Astrocyte of the cerebellum (primary cell): ENCODE measurements around the gene VCL.

Source experiments
- DNase-seq: peaks from one replicate; pipeline ENCODE4 v3.0.0-alpha.2; 2011; ENCODE audit warnings: low read depth
- H3K4me3 ChIP-seq: 2 replicates; pipeline ENCODE4 v1.5.1; 2011; ENCODE audit warnings: mild to moderate bottlenecking, low read depth, low read length, moderate library complexity
- in situ Hi-C: cut with HindIII; loops from 2 replicates; pipeline ENCODE4 v1.10.0; 2017; ENCODE audit warnings: low sequenced_read_pairs
- TF ChIP-seq, protein P1 (sequence below): IDR thresholded peaks from 2 replicates; pipeline ENCODE4 v1.5.1; 2012; ENCODE audit warnings: low read length, low read depth, moderate library complexity, mild to moderate bottlenecking; ENCODE audit errors: missing control alignments

The VCL gene

DNA sequence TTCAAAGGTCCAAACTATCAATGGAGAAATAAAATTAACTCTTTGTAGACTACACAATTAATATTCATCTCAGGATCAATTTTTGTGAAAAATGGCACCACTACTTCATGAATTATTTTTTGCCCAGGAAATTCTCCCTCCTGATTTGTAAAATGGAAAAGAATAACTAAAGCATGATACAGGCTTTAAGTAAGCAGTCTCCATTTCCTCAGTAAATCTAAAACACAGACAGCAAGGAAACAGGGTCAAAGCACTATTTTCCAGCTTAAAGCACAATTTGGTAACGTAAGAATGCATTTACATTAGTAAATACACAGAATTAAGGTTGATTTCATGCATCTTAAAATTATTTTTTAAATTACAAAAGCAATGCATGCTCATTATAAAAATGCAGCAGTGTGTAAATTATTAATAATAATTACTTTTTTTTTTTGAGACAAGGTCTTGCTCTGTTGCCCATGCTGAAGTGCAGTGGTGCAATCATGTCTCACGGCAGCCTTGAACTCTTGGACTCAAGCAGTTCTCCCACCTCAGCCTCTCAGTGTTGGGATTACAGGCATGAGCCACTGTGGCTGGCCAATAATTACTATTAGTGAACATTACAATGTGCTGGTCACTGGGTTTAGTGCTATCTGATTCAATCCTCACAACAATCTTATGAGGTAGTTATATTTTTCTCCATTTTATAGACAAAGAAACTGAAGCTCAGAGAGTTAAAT, 26.1 kb upstream of the VCL start:
- no peak for DNase-seq
- H3K4me3 ChIP-seq, result no peak overlapping the region
- in situ Hi-C loops, result no loop called here
- TF ChIP-seq, protein P1, sequence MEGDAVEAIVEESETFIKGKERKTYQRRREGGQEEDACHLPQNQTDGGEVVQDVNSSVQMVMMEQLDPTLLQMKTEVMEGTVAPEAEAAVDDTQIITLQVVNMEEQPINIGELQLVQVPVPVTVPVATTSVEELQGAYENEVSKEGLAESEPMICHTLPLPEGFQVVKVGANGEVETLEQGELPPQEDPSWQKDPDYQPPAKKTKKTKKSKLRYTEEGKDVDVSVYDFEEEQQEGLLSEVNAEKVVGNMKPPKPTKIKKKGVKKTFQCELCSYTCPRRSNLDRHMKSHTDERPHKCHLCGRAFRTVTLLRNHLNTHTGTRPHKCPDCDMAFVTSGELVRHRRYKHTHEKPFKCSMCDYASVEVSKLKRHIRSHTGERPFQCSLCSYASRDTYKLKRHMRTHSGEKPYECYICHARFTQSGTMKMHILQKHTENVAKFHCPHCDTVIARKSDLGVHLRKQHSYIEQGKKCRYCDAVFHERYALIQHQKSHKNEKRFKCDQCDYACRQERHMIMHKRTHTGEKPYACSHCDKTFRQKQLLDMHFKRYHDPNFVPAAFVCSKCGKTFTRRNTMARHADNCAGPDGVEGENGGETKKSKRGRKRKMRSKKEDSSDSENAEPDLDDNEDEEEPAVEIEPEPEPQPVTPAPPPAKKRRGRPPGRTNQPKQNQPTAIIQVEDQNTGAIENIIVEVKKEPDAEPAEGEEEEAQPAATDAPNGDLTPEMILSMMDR, result no peak

DNA sequence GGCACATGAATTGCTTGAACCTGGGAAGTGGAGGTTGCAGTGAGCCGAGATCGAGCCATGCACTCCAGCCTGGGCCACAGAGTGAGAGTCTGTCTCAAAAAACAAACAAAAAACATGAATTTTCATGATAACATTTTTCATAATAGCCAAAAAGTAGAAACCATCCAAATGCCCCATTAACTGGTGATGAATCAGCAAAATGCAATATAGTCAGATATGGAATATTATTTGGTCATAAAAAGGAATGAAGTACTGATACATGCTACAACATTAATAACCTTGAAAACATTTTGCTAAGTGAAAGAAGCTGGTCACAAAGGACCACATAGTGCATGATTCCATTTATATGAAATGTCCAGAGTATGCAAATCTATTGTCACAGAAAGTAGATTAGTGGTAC, 24.5 kb upstream of the VCL start:
- DNase-seq, result no peak
- no peak overlapping the region for H3K4me3 ChIP-seq
- TF ChIP-seq, protein P1, result no peak
- in situ Hi-C loops, result no loop called here

DNA sequence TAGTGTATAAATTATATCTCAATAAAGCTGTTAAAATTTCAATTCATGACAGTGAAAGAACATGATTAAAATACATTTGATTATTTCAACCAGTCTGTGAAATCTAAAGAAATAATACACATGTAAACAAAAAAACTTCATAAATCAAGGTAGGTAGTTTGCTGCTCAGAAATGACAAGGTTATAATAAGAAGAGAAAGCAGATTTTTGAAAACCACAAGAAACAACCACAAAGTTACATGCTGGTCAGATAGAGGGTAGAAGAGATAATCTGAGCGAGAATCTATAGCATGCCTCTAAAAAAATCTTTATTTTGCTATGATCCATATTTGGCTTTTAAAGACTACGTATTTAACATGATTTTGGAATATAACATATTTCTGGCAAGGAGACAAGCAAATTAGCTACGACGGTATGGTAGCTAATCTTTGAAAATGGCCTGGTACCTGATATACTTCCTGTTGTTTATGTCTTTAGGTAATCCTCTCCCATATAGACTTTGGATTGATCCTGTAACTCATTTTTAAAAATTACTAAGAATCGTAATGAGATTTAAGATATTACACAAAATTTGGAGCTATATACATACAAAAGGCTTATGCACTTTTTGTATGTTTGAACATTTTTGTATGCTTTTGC, 23.5 kb upstream of the VCL start:
- H3K4me3 ChIP-seq, result no peak overlapping the region
- no peak for DNase-seq
- TF ChIP-seq, protein P1, result no peak
- in situ Hi-C loops, result no loop called here

DNA sequence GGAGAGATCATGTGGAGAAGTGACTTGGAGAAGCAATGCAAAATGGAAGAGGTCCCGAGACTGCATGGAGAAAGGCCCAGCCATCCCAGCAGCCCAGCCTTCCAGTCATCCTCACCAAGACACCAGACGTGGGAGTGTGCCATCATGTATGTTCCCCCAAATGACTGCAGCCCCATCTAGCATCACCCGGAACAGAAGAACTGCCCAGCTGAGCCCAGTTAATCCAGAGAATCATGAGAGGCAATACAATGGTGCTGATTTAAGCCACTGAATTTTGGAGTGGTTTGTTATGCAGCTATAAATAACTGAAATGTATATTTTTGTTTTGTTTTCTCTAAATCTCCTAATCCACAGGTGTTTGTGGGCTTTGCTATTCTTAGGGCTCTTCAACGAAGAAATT, 22.5 kb upstream of the VCL start:
- H3K4me3 ChIP-seq, result no peak overlapping the region
- DNase-seq, result no peak
- TF ChIP-seq, protein P1, result no peak
- in situ Hi-C loops, result no loop called here

DNA sequence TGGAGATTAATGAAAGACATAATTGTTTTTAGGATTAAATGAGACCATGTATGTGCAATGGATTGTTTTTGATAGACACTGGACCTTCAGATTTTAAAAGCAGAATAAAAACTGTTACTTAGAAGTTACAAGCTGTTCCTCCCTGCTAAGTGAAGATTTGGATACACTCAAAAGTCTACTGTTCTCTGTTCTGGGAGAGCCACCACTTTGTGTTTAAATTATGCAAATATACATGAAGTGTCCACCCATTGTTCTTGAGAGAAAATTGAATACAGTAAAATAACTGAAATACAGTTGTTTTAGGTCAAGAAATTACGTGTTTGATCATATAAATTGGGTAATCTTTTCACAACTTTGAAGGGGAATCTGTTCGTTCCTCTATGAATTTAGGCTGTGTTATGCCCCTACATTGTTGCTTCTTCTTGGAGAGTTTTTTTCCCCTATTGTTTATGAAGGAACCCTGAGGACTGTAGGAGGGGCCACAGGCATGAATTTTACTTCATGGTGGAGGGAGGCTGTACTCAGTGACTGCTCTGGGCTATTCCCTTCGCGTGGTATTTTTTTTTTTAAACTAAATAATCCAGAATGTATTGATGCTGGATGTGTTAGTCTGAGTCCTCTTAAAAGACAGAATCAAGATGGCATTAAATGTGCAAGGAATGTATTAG, 18.6 kb upstream of the VCL start:
- in situ Hi-C loops, result no loop called here
- TF ChIP-seq, protein P1, result no peak
- H3K4me3 ChIP-seq, result no peak overlapping the region
- DNase-seq, result no peak

DNA sequence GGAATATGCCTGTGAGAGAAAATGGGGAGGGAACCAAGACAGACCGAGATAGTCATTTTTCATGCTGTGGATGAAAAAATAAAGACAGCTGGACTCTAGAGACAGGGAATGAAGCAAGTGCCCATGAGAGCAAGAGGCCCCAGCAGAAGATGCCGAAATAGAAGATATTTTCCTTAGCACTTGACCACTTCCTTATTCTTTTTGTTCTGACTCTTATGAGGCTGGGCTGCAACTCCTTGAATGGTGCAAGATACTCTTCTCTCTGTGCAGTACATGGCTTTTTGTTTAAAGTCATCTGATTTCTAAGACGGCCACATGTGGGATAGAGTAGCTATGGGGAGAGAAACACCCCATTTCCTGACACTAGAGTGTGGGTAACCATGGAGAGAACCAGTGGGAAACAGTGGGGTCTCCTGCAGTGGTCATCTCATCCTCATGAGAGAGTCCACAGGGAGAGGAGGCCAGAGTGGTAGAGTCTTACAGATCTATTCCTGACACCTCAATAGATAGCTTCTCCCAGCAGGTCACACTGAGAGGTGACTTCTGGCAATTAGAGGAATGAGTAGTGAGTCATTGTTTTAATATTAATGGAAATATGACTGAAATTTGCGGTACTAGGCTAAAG, 18.0 kb upstream of the VCL start:
- H3K4me3 ChIP-seq, result no peak overlapping the region
- in situ Hi-C loops, result no loop called here
- no peak for DNase-seq
- TF ChIP-seq, protein P1, result no peak
